Left kidney (tissue), 8 donors: Measurements from ENCODE around the gene NCOA5. TPM values are rescaled to one million over a fixed set of nuclear protein-coding genes. Genes with fewer than 3 reads are reported as not detected.

ENCODE experiments used
- DNase-seq: peaks from one replicate; pipeline ENCODE4 v3.0.0-alpha.2; 2013
- long read RNA-seq, 8 donors: transcript quantifications; one replicate each; lab custom pipeline, GENCODE V29; 2026
- polyA plus RNA-seq: library from polyadenylated mRNA; unstranded; fragments of 120-200 nt; gene quantifications from one replicate; pipeline ENCODE4 v1.2.1, GENCODE V29; 2013; ENCODE audit not compliant: insufficient read length

The NCOA5 gene
- 62.3 TPM for polyA plus RNA-seq
- long read RNA-seq, donor 1, transcript NCOA5-201 (8 exons, 3,220 nt): major isoform, 6 of 20 reads
- long read RNA-seq, donor 1, partial matches to known transcripts: 5 of 20 reads
- long read RNA-seq, donor 1, other reads (novel, unspliced or antisense): 9 of 20 reads
- long read RNA-seq, donor 2, partial matches to known transcripts: 5 of 9 reads
- long read RNA-seq, donor 2, other reads (novel, unspliced or antisense): 0 of 9 reads
- long read RNA-seq, donor 3, partial matches to known transcripts: 0 of 5 reads
- long read RNA-seq, donor 3, other reads (novel, unspliced or antisense): 0 of 5 reads
- long read RNA-seq, donor 4, partial matches to known transcripts: 0 of 1 reads
- long read RNA-seq, donor 4, other reads (novel, unspliced or antisense): 0 of 1 reads
- long read RNA-seq, donor 5, transcript NCOA5-201 (8 exons, 3,220 nt): major isoform, 5 of 5 reads
- long read RNA-seq, donor 5, partial matches to known transcripts: 0 of 5 reads
- long read RNA-seq, donor 5, other reads (novel, unspliced or antisense): 0 of 5 reads
- long read RNA-seq, donor 6, transcript NCOA5-201 (8 exons, 3,220 nt): major isoform, 5 of 11 reads
- long read RNA-seq, donor 6, partial matches to known transcripts: 6 of 11 reads
- long read RNA-seq, donor 6, other reads (novel, unspliced or antisense): 0 of 11 reads
- long read RNA-seq, donor 7, transcript NCOA5-201 (8 exons, 3,220 nt): major isoform, 12 of 24 reads
- long read RNA-seq, donor 7, partial matches to known transcripts: 12 of 24 reads
- long read RNA-seq, donor 7, other reads (novel, unspliced or antisense): 0 of 24 reads
- long read RNA-seq, donor 8: 0 reads

GRCh38 chr20:46089417-46090388, at the start of gene NCOA5:
NCOA5 (minus strand) TSS chr20:46089962; CDS start chr20:46079424, 10,538 bp downstream.
- DNase-seq: peak; percentile 94

GRCh38 chr20:46139266-46139889, 49.6 kb upstream of the NCOA5 start:
- no peak for DNase-seq

- DNase-seq: no peak
Observed at GRCh38 chr20:46137816-46138215, 48.1 kb upstream of the NCOA5 start.

DNA sequence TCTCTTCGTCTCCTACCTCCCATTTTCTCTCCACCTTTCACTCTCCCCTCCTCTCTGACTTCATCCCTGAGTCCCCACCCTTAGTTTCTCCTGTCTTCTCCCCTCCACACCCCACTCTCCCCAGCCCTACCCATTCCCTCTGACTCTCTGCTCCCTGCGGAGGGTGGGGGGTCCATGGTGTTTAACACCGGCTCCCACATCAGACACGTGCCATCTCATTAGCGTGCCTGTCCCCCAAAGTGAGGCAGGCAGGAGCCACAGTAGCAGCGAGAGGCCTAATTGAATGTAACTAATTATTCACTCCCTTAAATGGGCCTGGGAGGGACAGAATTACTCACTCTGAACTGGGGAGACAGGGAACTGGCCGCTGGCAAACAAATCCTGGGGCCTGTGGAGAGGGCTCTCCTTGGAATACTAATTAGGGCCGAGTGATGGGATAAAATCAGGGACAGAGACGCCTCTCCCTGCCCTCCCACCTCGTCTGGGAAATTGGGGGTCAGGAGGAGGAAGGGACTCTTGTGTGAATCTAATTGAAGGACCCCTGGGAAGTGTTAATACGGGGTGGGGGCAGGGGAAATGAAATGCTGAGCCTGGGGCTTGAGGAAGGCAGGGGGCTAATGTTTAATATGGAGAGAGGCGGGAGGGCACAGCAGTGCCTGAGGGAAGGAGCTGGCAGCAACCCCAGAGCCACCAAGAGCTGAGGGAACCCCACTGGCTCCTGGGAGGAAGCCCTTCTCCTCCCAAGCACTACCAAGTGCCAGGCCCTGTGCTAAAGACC, 46.3 kb upstream of the NCOA5 start:
- DNase-seq: no peak

- no peak for DNase-seq
Observed at GRCh38 chr20:46134716-46135115, 45.0 kb upstream of the NCOA5 start.

GRCh38 chr20:46133886-46134654, 44.3 kb upstream of the NCOA5 start:
- no peak for DNase-seq

GRCh38 chr20:46132705-46133120, 43.0 kb upstream of the NCOA5 start:
- DNase-seq: peak; percentile 50

DNA sequence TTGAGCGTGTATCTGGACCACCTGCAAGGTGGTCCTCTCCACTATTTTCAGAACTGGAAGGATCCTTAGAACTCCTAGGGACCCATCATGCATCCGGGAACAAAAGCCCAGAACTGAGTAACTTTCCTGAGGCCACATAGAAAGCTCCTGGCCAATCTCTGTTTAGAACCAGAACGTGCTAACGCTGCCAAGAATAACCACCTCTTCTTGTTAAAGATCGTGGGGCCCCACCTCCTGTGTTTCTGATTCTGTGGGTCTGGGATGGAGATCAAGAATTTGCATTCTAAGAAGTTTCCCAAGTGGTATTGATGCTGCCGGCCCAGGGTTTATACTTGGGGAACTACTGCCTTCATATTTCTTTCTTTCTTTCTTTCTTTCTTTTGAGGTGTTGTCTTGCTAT, 41.6 kb upstream of the NCOA5 start:
- no peak for DNase-seq

- DNase-seq: no peak
Observed at GRCh38 chr20:46130534-46130933, 40.8 kb upstream of the NCOA5 start.

GRCh38 chr20:46129955-46130481, 40.3 kb upstream of the NCOA5 start:
- DNase-seq: no peak

- peak; percentile 20 for DNase-seq
Observed at GRCh38 chr20:46128310-46129151, 38.8 kb upstream of the NCOA5 start.

DNA sequence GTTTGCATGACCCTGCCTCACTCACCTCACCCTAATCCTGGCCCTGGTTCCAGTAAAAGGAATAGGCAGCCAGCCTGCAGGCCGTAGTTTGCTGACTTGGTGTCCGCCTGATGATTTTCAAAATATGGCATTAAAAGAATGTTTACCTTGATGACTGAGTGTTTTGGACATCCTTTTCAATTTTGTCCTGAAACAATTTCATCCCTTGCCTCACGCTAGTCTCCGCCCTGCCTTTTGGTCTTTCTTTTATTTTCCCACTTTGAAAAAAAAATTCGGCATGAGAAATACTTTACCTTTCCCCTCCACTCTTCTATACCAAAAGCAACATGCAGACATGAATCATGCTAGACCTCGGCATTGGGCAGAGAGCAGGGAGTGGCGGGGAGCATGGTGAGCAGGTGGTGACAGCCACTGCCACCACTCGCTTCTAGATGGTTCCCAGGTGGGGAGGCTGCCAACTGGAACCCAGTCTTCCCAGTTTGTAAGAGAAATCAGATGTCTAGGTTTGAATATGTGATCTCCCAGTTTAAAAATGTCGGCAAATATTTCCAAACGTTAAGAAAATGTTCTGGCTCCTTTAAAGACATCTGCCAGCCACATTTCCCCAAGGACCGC, 37.7 kb upstream of the NCOA5 start:
- DNase-seq: no peak

DNA sequence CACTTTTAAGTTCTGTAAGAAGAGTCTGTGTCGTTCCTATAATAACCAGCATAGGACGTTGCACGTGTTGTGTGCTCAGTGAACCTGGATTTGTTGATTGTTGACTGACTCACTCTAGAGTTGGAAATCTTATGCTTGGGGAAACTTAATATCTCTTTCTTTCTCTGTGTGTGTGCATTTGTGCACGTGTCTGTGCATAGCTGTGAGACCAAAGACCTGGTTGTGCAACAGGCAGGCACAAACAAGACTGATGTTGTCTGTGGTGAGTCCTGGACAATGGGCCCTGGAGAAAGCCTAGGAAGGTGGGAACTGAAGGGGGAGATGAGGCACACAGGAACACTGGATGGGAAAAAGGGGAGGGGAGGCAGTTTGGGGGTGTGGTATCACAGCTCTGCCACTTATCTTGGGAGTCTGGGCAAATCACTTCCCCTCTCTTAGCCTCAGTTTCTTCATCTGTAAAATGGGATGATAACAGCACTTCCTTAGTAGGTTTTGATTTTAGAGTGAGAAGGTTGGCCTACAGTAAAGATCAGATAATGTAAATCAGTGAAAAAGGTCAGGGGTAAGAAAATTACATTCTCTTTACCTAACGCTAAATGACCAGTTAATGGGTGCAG, 36.8 kb upstream of the NCOA5 start:
- DNase-seq: no peak

- no peak for DNase-seq
Observed at GRCh38 chr20:46123482-46124245, 33.9 kb upstream of the NCOA5 start.

DNA sequence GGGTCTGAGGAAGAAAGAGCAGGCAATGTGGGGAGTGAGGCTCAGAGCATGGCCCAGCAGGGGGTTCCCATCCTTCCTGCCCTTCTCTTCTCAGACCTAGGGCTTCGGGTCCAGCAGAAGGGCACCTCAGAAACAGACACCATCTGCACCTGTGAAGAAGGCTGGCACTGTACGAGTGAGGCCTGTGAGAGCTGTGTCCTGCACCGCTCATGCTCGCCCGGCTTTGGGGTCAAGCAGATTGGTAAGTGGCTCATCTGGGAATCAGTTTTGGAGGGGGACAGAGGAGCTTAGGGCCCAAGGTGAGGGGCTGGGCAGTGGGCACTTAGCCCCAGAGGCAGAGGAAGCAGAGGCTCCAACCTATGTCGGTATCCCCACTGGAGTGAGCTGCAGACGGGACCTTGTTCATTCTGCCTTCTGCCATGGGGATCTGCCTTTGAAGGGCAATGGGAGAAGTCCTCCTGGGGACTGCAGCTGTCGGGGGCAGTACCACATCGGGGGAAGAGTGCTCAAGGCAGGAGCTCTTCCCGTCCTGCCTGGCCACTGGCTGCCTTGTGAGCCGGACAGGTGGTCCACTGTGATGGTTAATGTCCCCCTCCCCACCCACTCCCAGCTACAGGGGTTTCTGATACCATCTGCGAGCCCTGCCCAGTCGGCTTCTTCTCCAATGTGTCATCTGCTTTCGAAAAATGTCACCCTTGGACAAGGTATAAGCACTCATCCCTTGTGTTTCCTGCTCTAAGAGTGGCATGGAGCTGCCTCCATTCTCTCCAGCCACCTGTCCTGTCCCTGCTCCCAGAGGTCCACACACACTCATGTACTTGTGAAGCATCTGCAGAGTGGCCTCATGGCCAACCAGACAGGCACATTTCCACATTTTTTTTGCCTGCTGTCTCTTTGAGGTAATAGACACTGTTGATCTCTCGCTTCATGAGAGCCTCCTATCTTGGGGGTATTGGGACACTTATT, 33.0 kb upstream of the NCOA5 start:
- DNase-seq: no peak

DNA sequence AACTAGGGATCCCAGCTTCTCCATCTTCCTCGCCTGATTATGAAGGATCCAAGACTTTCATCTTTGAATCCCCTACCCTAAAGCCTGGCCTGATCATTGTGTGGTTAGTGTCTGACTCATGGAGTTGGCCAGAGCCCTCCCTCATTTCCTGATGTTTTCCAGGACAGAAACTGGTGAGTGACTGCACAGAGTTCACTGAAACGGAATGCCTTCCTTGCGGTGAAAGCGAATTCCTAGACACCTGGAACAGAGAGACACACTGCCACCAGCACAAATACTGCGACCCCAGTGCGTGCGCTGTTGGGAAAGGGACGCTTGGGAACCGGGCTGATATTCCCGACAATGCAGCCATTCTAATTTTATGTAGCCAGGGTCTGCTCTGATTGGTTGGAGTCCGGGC, 32.3 kb upstream of the NCOA5 start:
- no peak for DNase-seq
